ENCODE data around the gene FGD3. TPM values are rescaled to one million over a fixed set of nuclear protein-coding genes. Genes with fewer than 3 reads are reported as not detected.

FGD3 gene
- total RNA-seq, 1 donor = not detected

- no peak for DNase-seq (ENCODE audit: low read depth)
- TF ChIP-seq, protein P1, sequence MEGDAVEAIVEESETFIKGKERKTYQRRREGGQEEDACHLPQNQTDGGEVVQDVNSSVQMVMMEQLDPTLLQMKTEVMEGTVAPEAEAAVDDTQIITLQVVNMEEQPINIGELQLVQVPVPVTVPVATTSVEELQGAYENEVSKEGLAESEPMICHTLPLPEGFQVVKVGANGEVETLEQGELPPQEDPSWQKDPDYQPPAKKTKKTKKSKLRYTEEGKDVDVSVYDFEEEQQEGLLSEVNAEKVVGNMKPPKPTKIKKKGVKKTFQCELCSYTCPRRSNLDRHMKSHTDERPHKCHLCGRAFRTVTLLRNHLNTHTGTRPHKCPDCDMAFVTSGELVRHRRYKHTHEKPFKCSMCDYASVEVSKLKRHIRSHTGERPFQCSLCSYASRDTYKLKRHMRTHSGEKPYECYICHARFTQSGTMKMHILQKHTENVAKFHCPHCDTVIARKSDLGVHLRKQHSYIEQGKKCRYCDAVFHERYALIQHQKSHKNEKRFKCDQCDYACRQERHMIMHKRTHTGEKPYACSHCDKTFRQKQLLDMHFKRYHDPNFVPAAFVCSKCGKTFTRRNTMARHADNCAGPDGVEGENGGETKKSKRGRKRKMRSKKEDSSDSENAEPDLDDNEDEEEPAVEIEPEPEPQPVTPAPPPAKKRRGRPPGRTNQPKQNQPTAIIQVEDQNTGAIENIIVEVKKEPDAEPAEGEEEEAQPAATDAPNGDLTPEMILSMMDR (IDR thresholded peaks at IDR 0.05; ENCODE audit: insufficient read depth, low read depth, low read length) = no peak
- H3K4me3 ChIP-seq (ENCODE audit: low read depth, low read length) = no peak overlapping the region
Measured at GRCh38 chr9:93022066-93022465, 74.7 kb downstream of the FGD3 start.

GRCh38 chr9:93022721-93023520, 75.6 kb downstream of the FGD3 start:
- no peak overlapping the region for H3K4me3 ChIP-seq (ENCODE audit: low read depth, low read length)
- TF ChIP-seq, protein P1 (IDR thresholded peaks at IDR 0.05; ENCODE audit: insufficient read depth, low read depth, low read length) = no peak
- no peak for DNase-seq (ENCODE audit: low read depth)

GRCh38 chr9:93023521-93023815, 76.1 kb downstream of the FGD3 start:
- H3K4me3 ChIP-seq (ENCODE audit: low read depth, low read length) = no peak overlapping the region
- TF ChIP-seq, protein P1 (IDR thresholded peaks at IDR 0.05; ENCODE audit: insufficient read depth, low read depth, low read length) = no peak
- DNase-seq (ENCODE audit: low read depth) = no peak

DNA sequence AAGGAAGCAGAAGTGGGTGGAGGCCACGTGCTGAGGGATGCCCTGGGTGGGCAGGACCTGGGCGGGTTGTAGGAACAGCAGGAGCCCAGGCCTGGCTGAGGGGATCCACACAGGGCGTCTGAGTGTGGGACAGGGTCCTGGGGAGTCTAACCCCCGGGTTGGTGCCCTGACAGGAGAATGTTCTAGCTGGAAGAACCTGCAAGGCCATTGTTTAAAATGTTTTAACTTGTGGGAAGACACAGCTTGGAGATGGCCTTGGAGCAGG, 77.3 kb downstream of the FGD3 start:
- TF ChIP-seq, protein P1 (IDR thresholded peaks at IDR 0.05; ENCODE audit: insufficient read depth, low read depth, low read length) = no peak
- no peak for DNase-seq (ENCODE audit: low read depth)
- no peak overlapping the region for H3K4me3 ChIP-seq (ENCODE audit: low read depth, low read length)

GRCh38 chr9:93024986-93025630, 77.8 kb downstream of the FGD3 start:
- no peak overlapping the region for H3K4me3 ChIP-seq (ENCODE audit: low read depth, low read length)
- DNase-seq (ENCODE audit: low read depth) = no peak
- TF ChIP-seq, protein P1 (IDR thresholded peaks at IDR 0.05; ENCODE audit: insufficient read depth, low read depth, low read length) = no peak

DNA sequence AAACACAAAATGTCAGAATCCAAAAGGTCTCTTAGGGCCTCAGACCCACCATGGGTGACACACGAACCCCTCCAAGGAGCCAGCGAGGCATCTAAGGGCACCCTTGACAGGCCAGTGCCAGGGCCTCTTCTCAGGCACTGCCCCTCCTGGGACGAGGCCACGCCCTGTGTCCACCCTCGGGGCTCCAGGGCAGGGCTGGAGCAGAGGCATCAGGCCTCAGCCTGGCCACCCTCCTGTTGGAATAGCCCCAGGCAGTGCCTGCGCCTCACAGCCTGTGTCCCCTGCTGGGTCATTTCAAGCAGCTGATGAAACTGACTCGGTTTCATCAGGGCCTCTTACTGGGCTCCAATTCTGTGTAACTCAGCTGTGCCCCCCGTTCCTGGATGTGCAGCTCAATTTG, 78.4 kb downstream of the FGD3 start:
- DNase-seq (ENCODE audit: low read depth) = no peak
- TF ChIP-seq, protein P1 (IDR thresholded peaks at IDR 0.05; ENCODE audit: insufficient read depth, low read depth, low read length) = no peak
- no peak overlapping the region for H3K4me3 ChIP-seq (ENCODE audit: low read depth, low read length)

- TF ChIP-seq, protein P1 (IDR thresholded peaks at IDR 0.05; ENCODE audit: insufficient read depth, low read depth, low read length) = no peak
- DNase-seq (ENCODE audit: low read depth) = no peak
- no peak overlapping the region for H3K4me3 ChIP-seq (ENCODE audit: low read depth, low read length)
Measured at GRCh38 chr9:93026640-93027039, 79.3 kb downstream of the FGD3 start.

All from fibroblast of villous mesenchyme (primary cell).